ENCODE results near the gene NUDT21.
A peak's percentile ranks its signal among the peaks of the same experiment; 100 is the strongest.

The NUDT21 gene

GRCh38 chr16:56478281-56479049 is 27.3 kb upstream of the NUDT21 start:
- peak; percentile 24 for FAIRE-seq
- DNase-seq (ENCODE audit: insufficient read length): no peak
- TF ChIP-seq TAF1 (IDR thresholded peaks at IDR 0.05; ENCODE audit: borderline replicate concordance, low read depth, low read length): no peak
- TF ChIP-seq POLR2AphosphoS5 (IDR thresholded peaks at IDR 0.05; ENCODE audit: low read depth, low read length): no peak
- TF ChIP-seq POLR2A (IDR thresholded peaks at IDR 0.05; ENCODE audit: low read depth, low read length): no peak

DNA sequence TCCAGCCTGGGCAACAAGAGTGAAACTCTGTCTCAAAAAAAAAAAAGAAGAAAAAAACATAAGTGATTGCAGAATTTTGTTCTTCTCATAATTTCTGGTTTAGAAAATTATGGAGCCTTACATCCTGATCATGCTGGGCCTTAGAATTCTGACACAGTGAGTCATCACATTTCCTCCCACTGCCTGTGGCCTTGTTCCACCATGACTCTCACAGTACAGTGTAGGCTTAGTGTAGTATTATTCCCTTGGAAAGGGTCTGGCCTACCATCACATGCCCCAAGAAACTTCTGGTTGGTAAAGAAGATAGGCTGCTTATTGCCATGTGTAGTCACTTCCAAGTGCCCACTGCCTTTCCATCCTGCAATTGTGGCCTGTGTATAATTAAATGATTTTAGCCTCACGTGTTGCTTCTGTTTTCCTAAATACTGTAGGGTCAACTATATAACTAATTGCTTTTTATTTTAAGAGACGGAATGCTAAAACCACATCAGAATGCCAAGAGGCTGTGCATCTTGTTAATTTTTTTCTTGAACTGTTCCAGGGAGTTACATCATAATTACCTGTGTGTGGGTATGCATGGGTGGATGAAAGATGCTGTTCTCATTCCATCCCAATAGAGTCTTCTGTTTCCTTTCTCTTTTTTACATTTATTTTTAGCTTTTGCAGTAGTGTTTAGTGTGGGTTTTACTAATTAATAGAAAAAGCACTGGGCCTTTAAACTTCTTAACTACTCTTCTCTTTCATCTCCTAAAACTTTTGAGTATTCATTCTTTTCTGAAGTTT is 26.2 kb upstream of the NUDT21 start:
- DNase-seq (ENCODE audit: insufficient read length) (no peak), FAIRE-seq (no peak)
- TF ChIP-seq POLR2A (IDR thresholded peaks at IDR 0.05; ENCODE audit: low read depth, low read length) (no peak), POLR2AphosphoS5 (IDR thresholded peaks at IDR 0.05; ENCODE audit: low read depth, low read length) (no peak), TAF1 (IDR thresholded peaks at IDR 0.05; ENCODE audit: borderline replicate concordance, low read depth, low read length) (no peak)

GRCh38 chr16:56475201-56475600 is 24.1 kb upstream of the NUDT21 start:
- TF ChIP-seq POLR2AphosphoS5 (IDR thresholded peaks at IDR 0.05; ENCODE audit: low read depth, low read length) (no peak), TAF1 (IDR thresholded peaks at IDR 0.05; ENCODE audit: borderline replicate concordance, low read depth, low read length) (no peak), POLR2A (IDR thresholded peaks at IDR 0.05; ENCODE audit: low read depth, low read length) (no peak)
- FAIRE-seq: no peak
- DNase-seq (ENCODE audit: insufficient read length): no peak

DNA sequence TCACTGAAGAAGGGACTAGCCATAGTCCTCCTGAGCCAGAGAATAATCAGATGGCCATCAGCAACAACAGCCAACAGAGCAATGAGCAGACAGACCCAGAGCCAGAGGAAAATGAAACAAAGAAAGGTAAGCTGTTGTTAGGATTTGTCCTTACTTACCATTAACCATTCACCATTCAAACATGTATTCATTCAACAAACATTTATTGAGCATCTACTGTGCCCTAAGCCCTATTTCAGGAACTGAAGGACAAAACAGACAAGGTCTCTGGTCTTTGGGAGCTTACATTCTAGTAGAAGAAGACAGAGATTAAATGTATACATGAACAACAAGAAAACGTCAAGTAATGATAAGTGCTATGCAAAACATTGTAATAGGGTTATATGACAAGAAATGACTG is 19.5 kb upstream of the NUDT21 start:
- TF ChIP-seq POLR2A (IDR thresholded peaks at IDR 0.05; ENCODE audit: low read depth, low read length): no peak
- no peak for TF ChIP-seq TAF1 (IDR thresholded peaks at IDR 0.05; ENCODE audit: borderline replicate concordance, low read depth, low read length)
- no peak for TF ChIP-seq POLR2AphosphoS5 (IDR thresholded peaks at IDR 0.05; ENCODE audit: low read depth, low read length)
- DNase-seq (ENCODE audit: insufficient read length) (no peak), FAIRE-seq (no peak)

DNA sequence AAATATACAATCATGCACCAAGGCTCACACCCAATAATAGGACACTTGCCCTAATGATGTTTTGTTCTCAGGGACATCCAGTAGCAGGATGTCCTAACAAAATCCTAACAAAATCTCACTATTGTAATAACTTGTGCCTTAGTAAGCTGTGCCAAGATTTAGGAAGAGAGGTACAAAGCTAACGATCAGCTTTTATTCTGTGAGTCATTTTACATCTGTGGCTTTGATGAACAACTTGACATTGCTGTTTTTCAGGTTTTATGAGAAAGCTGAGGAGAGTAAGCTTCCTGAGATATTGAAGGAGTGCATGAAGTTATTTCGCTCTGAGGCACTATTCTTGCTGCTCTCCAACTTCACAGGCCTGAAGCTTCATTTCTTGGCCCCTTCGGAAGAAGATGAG is 19.1 kb upstream of the NUDT21 start:
- TF ChIP-seq TAF1 (IDR thresholded peaks at IDR 0.05; ENCODE audit: borderline replicate concordance, low read depth, low read length) (no peak), POLR2A (IDR thresholded peaks at IDR 0.05; ENCODE audit: low read depth, low read length) (no peak), POLR2AphosphoS5 (IDR thresholded peaks at IDR 0.05; ENCODE audit: low read depth, low read length) (no peak)
- DNase-seq (ENCODE audit: insufficient read length) (no peak), FAIRE-seq (no peak)

- no peak for DNase-seq (ENCODE audit: insufficient read length)
- FAIRE-seq: no peak
- TF ChIP-seq POLR2AphosphoS5 (IDR thresholded peaks at IDR 0.05; ENCODE audit: low read depth, low read length) (no peak), POLR2A (IDR thresholded peaks at IDR 0.05; ENCODE audit: low read depth, low read length) (no peak), TAF1 (IDR thresholded peaks at IDR 0.05; ENCODE audit: borderline replicate concordance, low read depth, low read length) (no peak)
Observed at GRCh38 chr16:56469748-56470147, 18.6 kb upstream of the NUDT21 start.

DNA sequence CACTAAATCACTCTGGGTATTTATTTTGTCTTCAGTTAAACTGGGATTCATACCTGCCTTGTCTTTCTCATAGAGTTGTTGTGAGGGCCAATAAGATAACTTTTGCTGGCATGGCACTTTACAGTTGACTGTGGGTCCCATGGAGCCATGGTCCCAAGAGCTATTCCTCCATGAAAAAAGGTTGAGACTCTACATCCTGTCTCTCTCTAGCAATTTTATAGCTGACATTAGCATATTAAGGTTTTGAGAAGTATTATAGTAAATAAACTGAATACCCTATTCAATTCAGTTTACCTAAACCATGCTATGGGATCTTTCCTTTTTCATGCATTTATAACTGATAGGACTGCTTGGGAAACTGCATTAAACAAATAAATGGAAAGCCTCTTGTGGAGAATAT is 17.7 kb upstream of the NUDT21 start:
- no peak for TF ChIP-seq POLR2AphosphoS5 (IDR thresholded peaks at IDR 0.05; ENCODE audit: low read depth, low read length)
- TF ChIP-seq TAF1 (IDR thresholded peaks at IDR 0.05; ENCODE audit: borderline replicate concordance, low read depth, low read length): no peak
- DNase-seq (ENCODE audit: insufficient read length) (no peak), FAIRE-seq (no peak)

GRCh38 chr16:56466344-56466743 is 15.2 kb upstream of the NUDT21 start:
- no peak for FAIRE-seq
- TF ChIP-seq POLR2A (IDR thresholded peaks at IDR 0.05; ENCODE audit: low read depth, low read length) (no peak), POLR2AphosphoS5 (IDR thresholded peaks at IDR 0.05; ENCODE audit: low read depth, low read length) (no peak)

GRCh38 chr16:56463153-56463552 is 12.0 kb upstream of the NUDT21 start:
- DNase-seq (ENCODE audit: insufficient read length) (no peak), FAIRE-seq (no peak)
- TF ChIP-seq POLR2AphosphoS5 (IDR thresholded peaks at IDR 0.05; ENCODE audit: low read depth, low read length) (no peak), POLR2A (IDR thresholded peaks at IDR 0.05; ENCODE audit: low read depth, low read length) (no peak), TAF1 (IDR thresholded peaks at IDR 0.05; ENCODE audit: borderline replicate concordance, low read depth, low read length) (no peak)

More at GRCh38 chr16:56466344-56466743, 15.2 kb upstream of the NUDT21 start:
- DNase-seq (ENCODE audit: insufficient read length): no peak

DNA sequence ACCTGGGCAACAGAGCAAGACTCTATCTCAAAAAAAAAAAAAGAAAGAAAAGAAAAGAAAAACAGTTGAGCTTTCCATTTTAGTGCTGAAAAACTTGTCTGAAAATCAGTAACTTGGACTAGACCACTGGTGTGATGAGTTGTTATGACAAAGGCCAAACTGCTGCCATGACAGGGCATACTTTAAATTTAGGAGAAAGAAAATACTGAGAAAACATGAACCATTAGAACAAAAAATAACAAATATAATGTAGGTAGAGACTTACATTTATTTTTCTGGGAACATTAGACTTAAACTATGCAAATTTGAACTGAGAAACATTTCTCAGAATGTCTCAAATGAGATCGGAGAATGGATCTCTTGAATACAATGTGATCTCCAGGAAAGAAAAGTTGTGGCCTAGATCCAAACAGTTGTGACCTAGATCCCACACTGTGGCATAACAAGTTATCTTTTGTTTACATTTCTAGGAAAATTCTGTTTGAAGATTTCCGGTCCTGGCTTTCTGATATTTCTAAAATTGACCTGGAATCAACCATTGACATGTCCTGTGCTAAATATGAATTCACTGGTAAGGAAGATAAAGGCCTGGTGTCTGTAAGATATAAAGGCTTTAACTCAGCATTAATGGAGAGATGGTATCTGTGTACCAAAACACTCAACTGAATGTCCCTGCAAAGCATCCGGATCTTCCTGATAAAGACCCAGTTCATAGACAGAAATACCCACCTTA is 11.1 kb upstream of the NUDT21 start:
- no peak for TF ChIP-seq POLR2AphosphoS5 (IDR thresholded peaks at IDR 0.05; ENCODE audit: low read depth, low read length)
- TF ChIP-seq TAF1 (IDR thresholded peaks at IDR 0.05; ENCODE audit: borderline replicate concordance, low read depth, low read length): no peak
- no peak for TF ChIP-seq POLR2A (IDR thresholded peaks at IDR 0.05; ENCODE audit: low read depth, low read length)
- no peak for FAIRE-seq
- no peak for DNase-seq (ENCODE audit: insufficient read length)

DNA sequence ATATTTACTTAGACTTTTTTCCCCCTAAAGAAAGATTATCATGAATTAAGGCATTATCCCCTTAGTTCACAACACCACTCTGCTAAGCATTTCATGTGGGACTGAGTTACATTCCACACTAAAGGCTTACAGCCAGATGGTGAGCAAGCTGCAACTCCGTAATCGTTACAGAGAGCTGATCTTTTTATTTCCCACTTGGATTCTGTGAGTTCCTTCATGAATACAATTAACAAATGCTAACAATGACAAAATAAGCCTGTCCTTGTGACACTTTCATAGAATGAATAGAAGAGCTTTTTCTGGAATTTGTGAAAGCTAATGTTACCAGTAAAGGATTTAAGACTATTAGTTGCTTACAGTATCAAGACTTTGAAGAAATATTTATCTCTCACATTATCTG is 9.0 kb upstream of the NUDT21 start:
- no peak for DNase-seq (ENCODE audit: insufficient read length)
- no peak for FAIRE-seq
- no peak for TF ChIP-seq TAF1 (IDR thresholded peaks at IDR 0.05; ENCODE audit: borderline replicate concordance, low read depth, low read length)
- TF ChIP-seq POLR2A (IDR thresholded peaks at IDR 0.05; ENCODE audit: low read depth, low read length): no peak
- TF ChIP-seq POLR2AphosphoS5 (IDR thresholded peaks at IDR 0.05; ENCODE audit: low read depth, low read length): no peak

Measured in GM12892 (cell line).